B cell (primary cell): ENCODE data around the gene IGF2BP3. TPM values are rescaled to one million over a fixed set of nuclear protein-coding genes. Genes with fewer than 3 reads are reported as not detected.

Experiments
- ATAC-seq: fragments of 200-7000 bp; cut with Tn5 transposase; one replicate; pipeline ENCODE4 v1.10.0; 2021; ENCODE audit warnings: low read depth, mild to moderate bottlenecking, moderate number of reproducible peaks, moderate library complexity
- CTCF ChIA-PET: fragments of 350-600 bp; sonication (Branson Sonifier 250); formaldehyde crosslinking; loops from one replicate; lab custom pipeline; 2021; ENCODE audit warnings: antibody characterized with exemption, inconsistent platforms; lab: Charles Lee
- POLR2A ChIA-PET: fragments of 350-600 bp; sonication (Branson Sonifier 250); formaldehyde crosslinking; loops from one replicate; lab custom pipeline; 2021; ENCODE audit warnings: antibody characterized with exemption; lab: Charles Lee
- DNase-seq: peaks from one replicate; pipeline ENCODE4 v3.0.0; 2013
- H2AFZ ChIP-seq: 2 replicates; pipeline ENCODE4 v1.6.1; 2012; ENCODE audit warnings: mild to moderate bottlenecking, low read depth, low read length; ENCODE audit not compliant: insufficient read depth, poor library complexity, severe bottlenecking
- H3K27ac ChIP-seq, 2 donors: 1 replicate in 1 of 2; 2 replicates in 1 of 2; pipeline ENCODE4 v1.5.1; 2012 to 2013; ENCODE audit warnings: low read length in 2 of 2, mild to moderate bottlenecking in 2 of 2, moderate library complexity in 1 of 2
- H3K27me3 ChIP-seq, 4 experiments: fragments of 200-600 bp in 1 of 4; sonication (generic) in 1 of 4; replicated peaks in 1 of 4; 1 replicate in 2 of 4; 2 replicates in 2 of 4; pipeline versions ENCODE4 v1.6.1 to v1.7.0; 2013 to 2016; ENCODE audit warnings: low read length in 3 of 4, mild to moderate bottlenecking in 2 of 4, mixed read lengths in 1 of 4, moderate library complexity in 1 of 4; ENCODE audit not compliant: insufficient read depth in 4 of 4, control insufficient read depth in 3 of 4; ENCODE audit errors: control extremely low read depth in 1 of 4
- H3K36me3 ChIP-seq, 2 experiments: replicated peaks in 1 of 2; 1 replicate in 1 of 2; 2 replicates in 1 of 2; pipeline versions ENCODE4 v1.6.1 to v1.7.1; 2013; ENCODE audit warnings: low read length in 1 of 2; ENCODE audit not compliant: insufficient read depth in 2 of 2, control insufficient read depth in 1 of 2; ENCODE audit errors: control extremely low read depth in 1 of 2, extremely low read depth in 1 of 2
- H3K4me1 ChIP-seq, 2 donors: fragments of 200-600 bp in 1 of 2; sonication (generic) in 1 of 2; 1 replicate in 1 of 2; 2 replicates in 1 of 2; pipeline versions ENCODE4 v1.5.1 to v1.6.1; 2013 to 2017; ENCODE audit warnings: low read length in 2 of 2; ENCODE audit not compliant: control insufficient read depth in 2 of 2, insufficient read depth in 2 of 2
- H3K4me2 ChIP-seq: replicated peaks from 2 replicates; pipeline ENCODE3; 2012; ENCODE audit warnings: mild to moderate bottlenecking, low read depth, low read length; ENCODE audit not compliant: poor library complexity, severe bottlenecking
- H3K4me3 ChIP-seq, 5 experiments: fragments of 200-600 bp in 1 of 5; sonication (generic) in 1 of 5; 1 replicate in 3 of 5; 2 replicates in 2 of 5; pipeline versions ENCODE4 v1.5.1 to v1.7.0; 2011 to 2016; ENCODE audit warnings: low read length in 4 of 5, mild to moderate bottlenecking in 4 of 5, low read depth in 2 of 5, control low read depth in 1 of 5, moderate library complexity in 1 of 5; ENCODE audit not compliant: insufficient read depth in 1 of 5; ENCODE audit errors: control extremely low read depth in 1 of 5, extremely low read depth in 1 of 5
- H3K79me2 ChIP-seq: fragments of 200-600 bp; sonication (generic); one replicate; pipeline ENCODE4 v1.6.0; 2016; ENCODE audit warnings: low read length; ENCODE audit not compliant: control insufficient read depth, insufficient read depth
- H3K9ac ChIP-seq: fragments of 200-600 bp; sonication (generic); 2 replicates; pipeline ENCODE4 v1.6.1; 2017; ENCODE audit warnings: mild to moderate bottlenecking, low read length, moderate library complexity
- H3K9me3 ChIP-seq, 3 donors: one replicate each; pipeline versions ENCODE4 v1.6.1 to v1.7.1; 2013; ENCODE audit warnings: low read length in 2 of 3; ENCODE audit not compliant: control insufficient read depth in 2 of 3, insufficient read depth in 1 of 3; ENCODE audit errors: control extremely low read depth in 1 of 3
- H4K20me1 ChIP-seq: 2 replicates; pipeline ENCODE4 v1.6.0; 2012; ENCODE audit warnings: mild to moderate bottlenecking, low read length; ENCODE audit not compliant: insufficient read depth, control insufficient read depth, poor library complexity, severe bottlenecking
- H3K27ac Mint-ChIP-seq: one replicate; pipeline ENCODE4 v1.8.0; 2021; ENCODE audit warnings: mixed read lengths
- H3K27me3 Mint-ChIP-seq: one replicate; pipeline ENCODE4 v1.8.0; 2021; ENCODE audit warnings: mixed read lengths
- H3K4me1 Mint-ChIP-seq: one replicate; pipeline ENCODE4 v1.8.0; 2021; ENCODE audit warnings: mixed read lengths
- H3K4me3 Mint-ChIP-seq: one replicate; pipeline ENCODE4 v1.8.0; 2021; ENCODE audit warnings: mixed read lengths
- H3K9me3 Mint-ChIP-seq: one replicate; pipeline ENCODE4 v1.8.0; 2022; ENCODE audit warnings: mixed read lengths; ENCODE audit not compliant: insufficient read depth
- EZH2 ChIP-seq: IDR thresholded peaks from 2 replicates; pipeline ENCODE4 v1.6.1; 2012; ENCODE audit warnings: borderline replicate concordance, low read depth, mild to moderate bottlenecking, moderate library complexity, low read length; ENCODE audit not compliant: insufficient read depth, poor library complexity, severe bottlenecking
- WGBS: methylation state at CpG from one replicate; pipeline ENCODE4 v1.1.5; 2013; ENCODE audit warnings: missing lambda C conversion rate; ENCODE audit not compliant: insufficient coverage; 5-methylcytosine and 5-hydroxymethylcytosine counted together
- intact Hi-C: fragments of 100-400 bp; cut with micrococcal nuclease; formaldehyde crosslinking; loops from one replicate; pipeline ENCODE4 v1.10.0; 2022
- polyA plus RNA-seq: library from polyadenylated mRNA; depleted of rRNA; stranded (reverse); fragments of >200 nt; gene quantifications from 2 replicates; pipeline ENCODE4 v1.2.3, GENCODE V29; 2012
- total RNA-seq, 2 donors: library from RNA; stranded (reverse); fragments of 120-200 nt in 1 of 2; gene quantifications; 1 replicate in 1 of 2; 2 replicates in 1 of 2; pipeline versions ENCODE4 v1.2.3 to v1.2.4, GENCODE V29; 2013 to 2022
- TF ChIP-seq, protein P1 (sequence below): fragments of 200-600 bp; IDR thresholded peaks from one replicate; pipeline ENCODE4 v1.8.0; 2022; ENCODE audit warnings: antibody characterized with exemption, mild to moderate bottlenecking

The IGF2BP3 gene
- total and polyA plus RNA-seq, 2 donors (not counting 1 experiment from before 2014, with no cell fraction given): 0.63 to 10.0 TPM

DNA sequence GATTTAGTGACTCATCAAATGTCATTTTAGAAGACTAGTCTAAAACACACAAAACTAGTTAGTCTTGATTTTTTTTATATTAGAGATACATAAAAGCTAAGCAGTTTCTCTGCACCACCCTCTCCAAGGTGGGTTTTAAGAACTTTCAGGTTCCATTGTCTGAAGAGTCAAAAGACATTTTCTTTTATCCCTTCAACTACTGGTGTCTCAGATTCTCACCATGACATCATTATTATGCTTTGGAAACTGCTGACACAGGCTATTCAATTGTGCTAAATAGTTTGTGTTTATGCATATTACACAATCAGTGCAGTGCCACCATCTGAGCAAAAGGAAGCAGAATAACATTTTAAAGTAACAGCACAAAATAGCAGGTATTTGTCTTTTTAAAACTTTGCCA is 52.2 kb downstream of the IGF2BP3 start:
- H4K20me1 ChIP-seq: no peaks in the 10 kb centered on the region
- H3K4me1 Mint-ChIP-seq: peaks cover 1% of the 10 kb centered on the region
- H3K27ac ChIP-seq: no peak overlapping the region
- H2AFZ ChIP-seq: no peak overlapping the region
- no peak overlapping the region for H3K4me2 ChIP-seq
- POLR2A ChIA-PET: no interaction called here
- CTCF ChIA-PET: interaction anchor here (0.7 to 1.2 kb wide), 4 partner anchors 45 to 144 kb away, joined by 3 read pairs; no protein-coding TSS in a partner anchor
- ATAC-seq (no peak), DNase-seq (no peak)
- no peaks in the 10 kb centered on the region for H3K9me3 ChIP-seq
- H3K36me3 ChIP-seq: peaks cover 0 to 13% of the 10 kb centered on the region in 2 experiments
- no peak overlapping the region for H3K27ac Mint-ChIP-seq
- H3K9me3 Mint-ChIP-seq: no peaks in the 10 kb centered on the region
- H3K27me3 ChIP-seq: no peaks in the 10 kb centered on the region
- TF ChIP-seq EZH2: no peak
- TF ChIP-seq, protein P1, sequence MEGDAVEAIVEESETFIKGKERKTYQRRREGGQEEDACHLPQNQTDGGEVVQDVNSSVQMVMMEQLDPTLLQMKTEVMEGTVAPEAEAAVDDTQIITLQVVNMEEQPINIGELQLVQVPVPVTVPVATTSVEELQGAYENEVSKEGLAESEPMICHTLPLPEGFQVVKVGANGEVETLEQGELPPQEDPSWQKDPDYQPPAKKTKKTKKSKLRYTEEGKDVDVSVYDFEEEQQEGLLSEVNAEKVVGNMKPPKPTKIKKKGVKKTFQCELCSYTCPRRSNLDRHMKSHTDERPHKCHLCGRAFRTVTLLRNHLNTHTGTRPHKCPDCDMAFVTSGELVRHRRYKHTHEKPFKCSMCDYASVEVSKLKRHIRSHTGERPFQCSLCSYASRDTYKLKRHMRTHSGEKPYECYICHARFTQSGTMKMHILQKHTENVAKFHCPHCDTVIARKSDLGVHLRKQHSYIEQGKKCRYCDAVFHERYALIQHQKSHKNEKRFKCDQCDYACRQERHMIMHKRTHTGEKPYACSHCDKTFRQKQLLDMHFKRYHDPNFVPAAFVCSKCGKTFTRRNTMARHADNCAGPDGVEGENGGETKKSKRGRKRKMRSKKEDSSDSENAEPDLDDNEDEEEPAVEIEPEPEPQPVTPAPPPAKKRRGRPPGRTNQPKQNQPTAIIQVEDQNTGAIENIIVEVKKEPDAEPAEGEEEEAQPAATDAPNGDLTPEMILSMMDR: no peak
- no peak overlapping the region for H3K4me3 ChIP-seq
- H3K79me2 ChIP-seq: no peaks in the 10 kb centered on the region
- H3K4me1 ChIP-seq: no peaks in the 10 kb centered on the region
- H3K27me3 Mint-ChIP-seq: peaks cover 12% of the 10 kb centered on the region
- no peak overlapping the region for H3K4me3 Mint-ChIP-seq
- no peak overlapping the region for H3K9ac ChIP-seq
- intact Hi-C loops: no loop called here

DNA sequence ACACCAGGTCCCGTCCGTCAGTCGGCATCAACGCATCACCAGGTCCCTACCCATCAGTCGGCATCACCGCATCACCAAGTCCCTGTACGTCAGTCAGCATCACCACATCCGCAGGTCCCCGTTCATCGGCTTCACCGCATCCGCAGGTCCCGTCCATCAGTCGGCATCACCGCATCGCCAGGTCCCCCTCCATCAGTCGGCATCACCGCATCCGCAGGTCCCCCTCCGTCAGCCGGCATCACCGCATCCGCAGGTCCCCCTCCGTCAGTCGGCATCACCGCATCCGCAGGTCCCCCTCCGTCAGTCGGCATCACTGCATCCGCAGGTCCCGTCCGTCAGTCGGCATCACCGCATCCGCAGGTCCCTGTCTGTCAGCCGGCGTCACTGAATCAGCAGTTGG is 55.1 kb downstream of the IGF2BP3 start:
- H3K4me1 Mint-ChIP-seq: peaks cover 21% of the 10 kb centered on the region
- peaks cover 0 to 13% of the 10 kb centered on the region in 2 experiments for H3K36me3 ChIP-seq
- no peak overlapping the region for H2AFZ ChIP-seq
- no peak overlapping the region for H3K4me3 ChIP-seq
- no peak overlapping the region for H3K9ac ChIP-seq
- TF ChIP-seq EZH2: no peak
- TF ChIP-seq, protein P1: no peak
- intact Hi-C loops: no loop called here
- H3K27ac Mint-ChIP-seq: no peak overlapping the region
- no peaks in the 10 kb centered on the region for H3K27me3 ChIP-seq
- no peak overlapping the region for H3K4me3 Mint-ChIP-seq
- H3K27me3 Mint-ChIP-seq: peaks cover 5% of the 10 kb centered on the region
- ATAC-seq (no peak), DNase-seq (no peak)
- WGBS: 97% methylated on average over 36 of the region's 37 CpGs
- no peaks in the 10 kb centered on the region for H3K9me3 ChIP-seq
- POLR2A ChIA-PET: no interaction called here
- CTCF ChIA-PET: interaction anchor here (0.9 kb wide), 1 partner anchor 57 kb away, joined by 3 read pairs; no protein-coding TSS in a partner anchor
- no peaks in the 10 kb centered on the region for H4K20me1 ChIP-seq
- no peaks in the 10 kb centered on the region for H3K9me3 Mint-ChIP-seq
- no peak overlapping the region for H3K4me2 ChIP-seq
- peaks cover 15 to 16% of the 10 kb centered on the region in 2 donors for H3K4me1 ChIP-seq
- no peaks in the 10 kb centered on the region for H3K79me2 ChIP-seq
- no peak overlapping the region for H3K27ac ChIP-seq
